NCI-H1417 treated with DMSO at 0.1 percent for 48 hours (cell line): Measurements from ENCODE around the gene EPG5.
"Not testable (repeated sequence)": the region's sequence is repeated elsewhere in the genome, so short reads cannot be mapped to it uniquely, and the experiment has no call there.

Source experiments
- DNase-seq: peaks from one replicate; lab custom pipeline; 2025; lab: John Stamatoyannopoulos, UW

The EPG5 gene

GRCh38 chr18:45863469-45863868 lies 103.7 kb downstream of the EPG5 start:
- DNase-seq = no peak

GRCh38 chr18:45861926-45862325 lies 105.2 kb downstream of the EPG5 start:
- no peak for DNase-seq

DNA sequence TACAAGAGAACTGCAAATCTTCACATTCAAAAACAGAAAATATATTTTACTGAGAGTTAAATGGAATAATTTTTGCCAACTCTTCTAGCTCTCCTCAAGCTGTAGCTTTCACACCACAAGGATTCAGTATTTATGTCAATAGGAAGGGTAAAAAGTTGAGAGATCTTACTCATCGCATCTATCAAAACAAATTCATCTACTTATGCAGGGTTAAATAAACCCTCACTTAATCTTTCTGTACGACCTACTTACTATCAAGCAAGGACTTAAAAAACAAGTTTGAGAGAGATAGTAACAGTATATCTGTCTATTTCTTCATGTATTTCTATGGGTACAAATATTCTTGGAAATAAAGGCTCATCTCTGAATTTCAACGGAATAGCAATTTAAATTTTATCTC lies 106.2 kb downstream of the EPG5 start:
- DNase-seq = no peak

DNA sequence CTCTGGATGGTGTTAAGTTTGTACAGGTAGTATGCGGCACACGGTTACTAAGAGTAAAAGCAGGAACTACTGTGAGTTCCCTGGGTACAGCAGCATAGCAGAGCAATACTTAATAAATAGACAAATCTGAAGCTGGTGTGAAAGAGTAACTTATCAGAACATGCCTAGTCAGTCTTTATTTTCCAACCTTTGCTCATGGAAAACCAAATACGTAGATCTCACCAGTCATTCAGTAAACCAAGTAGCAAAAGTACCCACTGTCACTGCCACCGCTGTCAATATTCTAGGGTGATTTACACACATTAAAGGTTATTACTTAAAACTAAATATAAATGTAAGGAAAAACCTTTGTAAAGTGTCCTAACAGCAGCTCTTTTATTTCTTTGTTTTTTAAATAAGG lies 106.6 kb downstream of the EPG5 start:
- no peak for DNase-seq

DNA sequence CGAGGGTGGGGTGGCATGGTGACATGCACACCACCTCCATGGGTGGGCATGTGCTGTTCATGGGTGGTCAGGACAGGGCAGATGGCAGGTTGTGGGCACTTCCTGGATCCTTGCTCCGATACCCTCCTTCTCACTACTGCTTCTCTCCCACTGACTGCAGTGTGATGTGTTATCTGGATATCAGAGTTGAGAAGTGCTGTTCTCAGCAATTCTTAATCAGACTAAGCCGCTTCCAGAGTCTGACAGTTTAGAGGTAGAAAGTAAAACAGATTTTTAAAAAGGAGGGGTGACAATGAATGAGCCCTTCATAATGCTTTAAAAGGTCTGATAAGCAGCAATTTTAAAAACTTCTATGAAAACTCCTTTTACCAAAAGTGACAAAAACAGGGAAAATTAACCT lies 107.8 kb downstream of the EPG5 start:
- no peak for DNase-seq

DNA sequence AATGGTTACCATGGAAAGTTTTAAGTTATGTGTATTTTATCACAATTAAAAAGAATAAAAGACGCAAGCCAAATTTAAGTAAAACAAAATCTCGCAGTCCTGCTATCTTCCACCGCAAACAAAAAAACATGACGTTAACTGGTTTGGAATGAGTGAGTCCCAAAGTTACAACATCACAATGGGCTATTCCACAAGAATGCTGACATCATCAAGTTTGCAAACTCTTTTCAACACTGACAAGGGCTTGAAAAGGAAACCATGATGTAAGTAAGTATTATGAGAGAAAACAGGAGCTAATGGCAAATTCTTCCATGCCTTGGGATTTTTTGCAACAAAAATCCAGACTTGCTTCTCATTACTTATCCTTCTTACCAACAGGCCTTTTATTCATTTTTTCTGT lies 110.6 kb downstream of the EPG5 start:
- no peak for DNase-seq

- DNase-seq = no peak
These were observed 113.0 kb downstream of the EPG5 start for GRCh38 chr18:45854036-45854586.

- DNase-seq = no peak
These were observed 114.5 kb downstream of the EPG5 start for GRCh38 chr18:45852631-45853030.

- DNase-seq = no peak
These were observed 115.8 kb downstream of the EPG5 start for GRCh38 chr18:45851161-45851925.

DNA sequence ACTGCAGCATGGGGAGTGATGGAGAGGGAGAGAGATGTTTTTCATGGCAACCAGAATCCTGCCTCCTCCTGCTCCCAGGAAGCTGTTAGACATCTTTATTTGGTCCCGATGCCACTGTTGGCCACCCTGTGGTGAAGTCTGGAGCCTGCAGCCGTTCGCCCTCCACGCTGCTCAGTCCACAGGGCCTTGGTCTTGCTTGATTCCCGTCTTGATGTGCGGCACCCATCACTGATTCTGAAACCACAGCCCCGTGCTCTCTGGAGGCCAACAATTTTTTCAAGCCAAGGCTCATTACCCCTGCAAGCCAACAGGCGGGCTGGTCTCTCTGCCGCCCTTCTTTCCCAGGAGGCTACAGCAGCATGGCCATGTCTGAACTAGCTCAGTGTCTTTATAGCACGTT lies 117.1 kb downstream of the EPG5 start:
- no peak for DNase-seq

GRCh38 chr18:45849529-45849928 lies 117.6 kb downstream of the EPG5 start:
- DNase-seq = no peak

DNA sequence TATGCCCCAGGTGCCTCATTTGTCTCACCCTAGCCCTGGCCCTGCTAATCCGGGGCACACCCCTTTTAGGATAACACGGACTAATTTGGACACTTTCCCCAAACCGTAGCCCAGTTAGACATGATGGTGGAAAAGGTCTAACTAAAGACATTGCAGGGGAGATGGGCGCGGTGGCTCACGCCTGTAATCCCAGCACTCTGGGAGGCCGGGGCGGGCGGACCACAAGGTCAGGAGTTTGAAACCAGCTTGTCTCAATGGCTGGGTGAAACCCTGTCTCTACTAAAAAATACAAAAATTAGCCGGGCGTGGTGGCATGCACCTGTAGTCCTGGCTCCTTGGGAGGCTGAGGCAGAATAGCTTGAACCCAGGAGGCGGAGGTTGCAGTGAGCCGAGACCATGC lies 118.5 kb downstream of the EPG5 start:
- not testable (repeated sequence) for DNase-seq

DNA sequence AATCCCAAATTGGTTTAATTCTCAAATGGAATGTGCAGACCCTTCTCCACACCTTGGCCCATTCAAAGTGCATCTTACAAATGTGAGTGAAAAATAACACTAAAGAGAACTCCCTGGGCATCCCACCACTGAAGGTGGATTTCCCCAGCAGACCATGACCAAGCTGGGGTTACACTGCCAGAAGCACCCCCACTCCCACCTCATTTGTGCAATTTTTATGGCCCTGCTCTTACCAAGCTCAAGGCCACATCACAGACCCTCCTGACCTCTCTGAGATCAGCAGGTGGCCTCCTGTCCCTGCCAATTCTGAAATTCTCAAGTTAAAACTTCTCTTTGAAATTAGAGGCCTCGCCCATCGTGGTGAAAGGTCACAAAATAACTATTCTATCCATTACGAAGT lies 120.0 kb downstream of the EPG5 start:
- no peak for DNase-seq

GRCh38 chr18:45845410-45845809 lies 121.7 kb downstream of the EPG5 start:
- DNase-seq = no peak

DNA sequence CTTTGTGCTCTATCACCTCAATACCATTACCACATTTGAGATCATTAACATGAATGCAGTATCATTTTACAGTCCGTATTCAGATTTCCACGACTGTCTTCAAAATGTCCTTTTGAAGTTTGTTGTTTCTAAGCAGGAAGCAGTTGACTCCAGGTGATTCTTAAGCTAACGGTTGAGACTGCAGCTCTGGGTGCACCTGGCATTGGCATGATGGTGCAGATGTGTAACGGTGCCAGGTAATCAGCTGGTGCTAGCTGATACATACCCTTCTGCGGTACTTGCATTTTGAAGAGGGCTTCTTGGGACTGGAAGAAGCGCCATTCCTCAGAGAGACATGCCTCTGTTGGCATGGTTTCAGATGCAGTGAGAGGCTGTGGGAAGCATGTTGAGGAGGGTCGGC lies 122.2 kb downstream of the EPG5 start:
- no peak for DNase-seq

- no peak for DNase-seq
These were observed 124.1 kb downstream of the EPG5 start for GRCh38 chr18:45843019-45843418.

DNA sequence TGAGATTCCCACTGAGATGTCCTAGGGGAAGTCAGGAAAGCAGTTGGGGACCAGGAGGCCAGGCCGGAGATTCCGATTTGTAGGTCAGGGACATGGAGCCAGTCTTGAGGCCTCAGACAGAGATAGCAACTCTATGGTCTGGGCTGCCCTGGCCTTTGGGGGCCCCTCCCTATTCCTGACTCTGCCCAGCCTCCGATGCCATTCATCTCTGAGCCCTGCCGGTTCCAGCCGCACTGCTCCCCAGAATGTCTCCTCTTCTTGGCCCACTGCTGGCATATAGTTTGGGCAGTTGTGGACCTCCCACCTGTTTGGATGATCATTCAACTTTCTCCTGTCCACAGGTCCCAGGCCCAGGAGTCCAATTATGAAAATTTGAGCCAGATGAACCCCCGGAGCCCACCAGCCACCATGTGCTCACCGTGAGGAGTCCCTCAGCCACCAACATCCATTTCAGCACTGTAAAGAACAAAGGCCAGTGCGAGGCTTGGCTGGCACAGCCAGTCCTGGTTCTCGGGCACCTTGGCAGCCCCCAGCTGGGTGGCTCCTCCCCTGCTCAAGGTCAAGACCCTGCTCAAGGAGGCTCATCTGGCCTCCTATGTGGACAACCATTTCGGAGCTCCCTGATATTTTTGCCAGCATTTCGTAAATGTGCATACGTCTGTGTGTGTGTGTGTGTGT lies 125.2 kb downstream of the EPG5 start:
- no peak for DNase-seq

DNA sequence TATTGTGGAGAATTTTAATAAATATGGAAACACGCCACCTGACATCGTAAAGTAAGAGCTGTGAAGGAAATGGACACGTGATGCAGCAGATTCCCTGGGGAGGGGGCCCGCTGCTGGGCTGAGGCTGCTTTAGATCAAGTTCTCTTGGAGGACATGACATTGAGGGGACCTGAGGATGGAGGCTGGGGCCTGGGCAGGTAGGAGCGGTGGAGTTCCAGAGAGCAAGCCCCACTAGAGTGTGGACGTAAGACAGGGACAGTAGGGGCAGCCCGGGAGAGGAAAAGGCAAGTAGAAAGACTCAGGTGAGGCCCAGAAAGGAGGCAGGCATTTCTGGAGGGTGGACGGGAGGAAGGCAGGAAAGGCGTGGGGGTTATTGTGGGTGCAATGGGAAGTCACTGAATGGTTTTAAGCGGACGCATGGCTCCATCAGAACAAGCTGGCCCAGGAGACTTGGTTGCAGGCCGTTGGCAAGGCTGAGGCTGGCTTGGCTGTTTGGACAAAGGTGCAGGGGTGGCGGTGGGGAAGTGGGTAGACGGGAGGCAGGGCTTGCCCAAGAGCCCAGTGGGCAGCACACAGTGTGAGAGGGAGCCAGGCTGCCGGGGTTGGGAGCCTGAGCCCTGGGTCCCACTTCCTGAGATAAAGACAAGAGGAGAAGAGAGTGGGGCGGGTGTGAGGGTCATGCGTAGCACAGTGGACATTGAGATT lies 125.9 kb downstream of the EPG5 start:
- DNase-seq = no peak

- no peak for DNase-seq
These were observed 127.4 kb downstream of the EPG5 start for GRCh38 chr18:45839414-45840395.

DNA sequence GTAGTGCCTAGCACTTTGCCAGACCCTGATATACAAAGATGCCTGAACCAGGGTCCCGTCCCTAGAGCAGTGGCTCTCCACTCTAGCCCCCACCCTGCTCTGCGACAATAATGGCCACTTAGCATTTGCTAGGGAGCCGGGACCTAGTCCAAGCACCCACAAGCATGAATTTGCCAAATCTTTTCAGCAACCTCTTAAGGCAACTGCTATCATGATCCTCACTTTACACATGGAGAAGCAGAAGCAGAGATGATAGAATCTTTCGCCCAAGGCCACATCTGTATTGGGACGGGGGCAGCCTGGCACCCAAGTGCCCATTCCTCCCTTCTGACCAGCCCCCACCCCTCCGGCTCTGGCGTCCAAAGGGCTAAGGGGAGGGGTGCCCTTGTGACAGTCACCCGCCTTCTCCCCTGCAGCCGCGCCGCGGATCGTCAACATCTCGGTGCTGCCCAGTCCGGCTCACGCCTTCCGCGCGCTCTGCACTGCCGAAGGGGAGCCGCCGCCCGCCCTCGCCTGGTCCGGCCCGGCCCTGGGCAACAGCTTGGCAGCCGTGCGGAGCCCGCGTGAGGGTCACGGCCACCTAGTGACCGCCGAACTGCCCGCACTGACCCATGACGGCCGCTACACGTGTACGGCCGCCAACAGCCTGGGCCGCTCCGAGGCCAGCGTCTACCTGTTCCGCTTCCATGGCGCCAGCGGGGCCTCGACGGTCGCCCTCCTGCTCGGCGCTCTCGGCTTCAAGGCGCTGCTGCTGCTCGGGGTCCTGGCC lies 128.6 kb downstream of the EPG5 start:
- DNase-seq = no peak
